ENCODE results near the gene PSEN2.

GRCh38 chr1:226940029-226940805 is 69.8 kb downstream of the PSEN2 start, which contains the start of gene COQ8A:
- TF ChIP-seq CTCF (conservative IDR thresholded peaks at IDR 0.05; ENCODE audit: low read length) (no peak), EZH2phosphoT487 (IDR thresholded peaks at IDR 0.05; ENCODE audit: borderline replicate concordance, low read depth, low read length) (no peak)
